Endothelial cell of umbilical vein (primary cell): ENCODE results near the gene SIGLECL1. TPM values are rescaled to one million over a fixed set of nuclear protein-coding genes. Genes with fewer than 3 reads are reported as not detected.

Experiments used
- BruUV-seq: library from RNA; stranded (reverse); fragments of 400-500 nt; replicated peaks from 2 replicates; lab custom pipeline; 2021; lab: Mats Ljungman, UMichigan
- CTCF ChIA-PET: fragments of 300-600, 350-600 bp; sonication (Branson Sonifier 250); formaldehyde crosslinking; loops from one replicate; lab custom pipeline; 2021; ENCODE audit warnings: antibody characterized with exemption, inconsistent platforms; lab: Charles Lee
- POLR2A ChIA-PET: fragments of 300-600, 350-600 bp; sonication (Branson Sonifier 250); formaldehyde crosslinking; loops from one replicate; lab custom pipeline; 2021; ENCODE audit warnings: antibody characterized with exemption, inconsistent platforms; lab: Charles Lee
- DNase-seq: peaks from one replicate; pipeline ENCODE4 v3.0.0-alpha.2; 2011; ENCODE audit warnings: low read depth, low spot score
- FAIRE-seq: peaks from 2 replicates; lab custom pipeline; 2011; peaks lifted over from hg19 to GRCh38; lab: Jason Lieb, UNC
- H2AFZ ChIP-seq: 2 replicates; pipeline ENCODE4 v1.6.0; 2012; ENCODE audit warnings: low read depth, low read length, control low read depth, inconsistent platforms
- H3K27ac ChIP-seq: 2 replicates; pipeline ENCODE4 v1.5.1; 2011; ENCODE audit warnings: low read depth, mild to moderate bottlenecking, control low read depth, low read length, moderate library complexity; ENCODE audit not compliant: insufficient read depth
- H3K27me3 ChIP-seq, 2 experiments: 2 replicates each; pipeline versions ENCODE4 v1.6.0 to v1.6.1; 2011; ENCODE audit warnings: low read length in 2 of 2, mixed read lengths in 1 of 2; ENCODE audit not compliant: control insufficient read depth in 2 of 2, insufficient read depth in 2 of 2
- H3K36me3 ChIP-seq, 2 experiments: 2 replicates in 1 of 2; 3 replicates in 1 of 2; pipeline ENCODE4 v1.5.1; 2011; ENCODE audit warnings: low read length in 2 of 2, mild to moderate bottlenecking in 1 of 2, moderate library complexity in 1 of 2; ENCODE audit not compliant: control insufficient read depth in 2 of 2, insufficient read depth in 2 of 2; ENCODE audit errors: extremely low read depth in 1 of 2
- H3K4me1 ChIP-seq: 3 replicates; pipeline ENCODE4 v1.5.1; 2011; ENCODE audit warnings: mild to moderate bottlenecking, low read length; ENCODE audit not compliant: control insufficient read depth, insufficient read depth; ENCODE audit errors: extremely low read depth
- H3K4me2 ChIP-seq: 2 replicates; pipeline ENCODE4 v1.6.1; 2011; ENCODE audit warnings: low read length, control low read depth, mixed read lengths; ENCODE audit not compliant: insufficient read depth
- H3K4me3 ChIP-seq, 3 experiments: fragments of 200-600 bp in 1 of 3; sonication (generic), shearing (Covaris generic) in 1 of 3; replicated peaks in 1 of 3; 2 replicates each; pipeline ENCODE4 v1.5.1; 2011 to 2016; ENCODE audit warnings: control low read depth in 3 of 3, low read length in 3 of 3, mild to moderate bottlenecking in 2 of 3, inconsistent platforms in 1 of 3, low read depth in 1 of 3, moderate library complexity in 1 of 3; ENCODE audit not compliant: insufficient read depth in 1 of 3
- H3K79me2 ChIP-seq: 2 replicates; pipeline ENCODE4 v1.6.0; 2012; ENCODE audit warnings: low read length, inconsistent platforms; ENCODE audit not compliant: control insufficient read depth, insufficient read depth
- H3K9ac ChIP-seq: replicated peaks from 2 replicates; pipeline ENCODE3; 2011; ENCODE audit warnings: low read length, control low read depth; ENCODE audit not compliant: insufficient read depth; ENCODE audit errors: extremely low read depth
- H3K9me1 ChIP-seq: replicated peaks from 3 replicates; pipeline ENCODE4 v1.6.0; 2011; ENCODE audit warnings: mild to moderate bottlenecking, low read length; ENCODE audit not compliant: control insufficient read depth, insufficient read depth; ENCODE audit errors: extremely low read depth
- H3K9me3 ChIP-seq: replicated peaks from 2 replicates; pipeline ENCODE4 v1.5.1; 2012; ENCODE audit warnings: low read length, inconsistent platforms; ENCODE audit not compliant: control insufficient read depth, insufficient read depth
- H4K20me1 ChIP-seq: replicated peaks from 2 replicates; pipeline ENCODE3; 2011; ENCODE audit warnings: mild to moderate bottlenecking, low read length; ENCODE audit not compliant: control insufficient read depth, insufficient read depth; ENCODE audit errors: extremely low read depth
- EZH2 ChIP-seq: IDR thresholded peaks from 2 replicates; pipeline ENCODE4 v1.6.1; 2012; ENCODE audit warnings: borderline replicate concordance, low read depth, mild to moderate bottlenecking, moderate library complexity, low read length, inconsistent platforms; ENCODE audit not compliant: severe bottlenecking
- FOS ChIP-seq: IDR thresholded peaks from 2 replicates; pipeline ENCODE4 v1.6.1; 2011; ENCODE audit warnings: mild to moderate bottlenecking, low read length, moderate library complexity, borderline replicate concordance; ENCODE audit not compliant: insufficient read depth
- GATA2 ChIP-seq: IDR thresholded peaks from 2 replicates; pipeline ENCODE4 v1.7.0; 2011; ENCODE audit warnings: low read depth, mild to moderate bottlenecking, moderate library complexity, mixed read lengths, low read length; ENCODE audit not compliant: insufficient read length, insufficient read depth
- JUN ChIP-seq: IDR thresholded peaks from 2 replicates; pipeline ENCODE4 v1.6.1; 2011; ENCODE audit warnings: borderline replicate concordance, low read depth; ENCODE audit not compliant: insufficient read length, insufficient read depth
- MYC ChIP-seq: IDR thresholded peaks from one replicate; pipeline ENCODE4 v1.6.1; 2011; ENCODE audit warnings: mild to moderate bottlenecking, low read depth, low read length
- POLR2A ChIP-seq: IDR thresholded peaks from 2 replicates; pipeline ENCODE4 v1.6.1; 2012; ENCODE audit warnings: low read depth, mild to moderate bottlenecking, control low read depth, low read length
- POLR2AphosphoS5 ChIP-seq: IDR thresholded peaks from 2 replicates; pipeline ENCODE4 v1.6.1; 2012; ENCODE audit warnings: low read depth, mild to moderate bottlenecking, control low read depth, low read length, moderate library complexity; ENCODE audit not compliant: insufficient read depth
- dilution Hi-C: fragments of 300-500 bp; cut with MboI; formaldehyde crosslinking; loops from one replicate; pipeline ENCODE4 v1.15.0; 2019; ENCODE audit warnings: low sequenced_read_pairs; ENCODE audit not compliant: extremely low pct_ligation_motif_present
- intact Hi-C: fragments of 100-400 bp; cut with micrococcal nuclease; formaldehyde crosslinking; loops from one replicate; pipeline ENCODE4 v1.10.0; 2022
- polyA plus RNA-seq, 4 experiments: library from polyadenylated mRNA; depleted of rRNA in 3 of 4; stranded (reverse) in 3 of 4; unstranded in 1 of 4; fragments of >200 nt; gene quantifications; 2 replicates each; pipeline versions ENCODE4 v1.2.1 to v1.2.3, GENCODE V29; 2011 to 2012; ENCODE audit warnings: missing spikeins in 1 of 4
- total RNA-seq: library from RNA; stranded (reverse); gene quantifications from 2 replicates; pipeline ENCODE4 v1.2.3, GENCODE V29; 2021
- TF ChIP-seq, protein P1 (sequence below), 2 donors: IDR thresholded peaks; 1 replicate in 1 of 2; 2 replicates in 1 of 2; pipeline ENCODE4 v1.5.1; 2011; ENCODE audit warnings: low read length in 2 of 2, mild to moderate bottlenecking in 2 of 2, moderate library complexity in 2 of 2, control low read depth in 1 of 2, inconsistent platforms in 1 of 2, low read depth in 1 of 2; ENCODE audit not compliant: insufficient read depth in 1 of 2; ENCODE audit errors: extremely low read depth in 1 of 2
- TF ChIP-seq, protein P2 (sequence below): IDR thresholded peaks from 2 replicates; pipeline ENCODE4 v1.6.1; 2011; ENCODE audit not compliant: insufficient read depth, insufficient read length

Gene SIGLECL1
- total and polyA plus RNA-seq, 2 donors (not counting 3 experiments of a cell fraction or from before 2014, with no cell fraction given) = not detected

GRCh38 chr19:51257471-51257870 lies 6.6 kb downstream of the SIGLECL1 start:
- DNase-seq (no peak), FAIRE-seq (no peak)
- no TSS peak for BruUV-seq
- Histone ChIP-seq H3K4me3 (no peak overlapping the region), H3K79me2 (no peaks in the 10 kb centered on the region), H3K27ac (no peak overlapping the region), H3K9me1 (no peaks in the 10 kb centered on the region), H2AFZ (no peak overlapping the region), H3K4me1 (no peaks in the 10 kb centered on the region), H4K20me1 (no peaks in the 10 kb centered on the region), H3K9ac (no peak overlapping the region), H3K36me3 (no peaks in the 10 kb centered on the region), H3K9me3 (no peaks in the 10 kb centered on the region), H3K27me3 (no peaks in the 10 kb centered on the region), H3K4me2 (no peak overlapping the region)
- POLR2A ChIA-PET = no interaction called here
- intact Hi-C loops (no loop called here), dilution Hi-C loops (no loop called here)
- TF ChIP-seq MYC = no peak
- no peak for TF ChIP-seq FOS
- no peak for TF ChIP-seq GATA2
- TF ChIP-seq, protein P1, sequence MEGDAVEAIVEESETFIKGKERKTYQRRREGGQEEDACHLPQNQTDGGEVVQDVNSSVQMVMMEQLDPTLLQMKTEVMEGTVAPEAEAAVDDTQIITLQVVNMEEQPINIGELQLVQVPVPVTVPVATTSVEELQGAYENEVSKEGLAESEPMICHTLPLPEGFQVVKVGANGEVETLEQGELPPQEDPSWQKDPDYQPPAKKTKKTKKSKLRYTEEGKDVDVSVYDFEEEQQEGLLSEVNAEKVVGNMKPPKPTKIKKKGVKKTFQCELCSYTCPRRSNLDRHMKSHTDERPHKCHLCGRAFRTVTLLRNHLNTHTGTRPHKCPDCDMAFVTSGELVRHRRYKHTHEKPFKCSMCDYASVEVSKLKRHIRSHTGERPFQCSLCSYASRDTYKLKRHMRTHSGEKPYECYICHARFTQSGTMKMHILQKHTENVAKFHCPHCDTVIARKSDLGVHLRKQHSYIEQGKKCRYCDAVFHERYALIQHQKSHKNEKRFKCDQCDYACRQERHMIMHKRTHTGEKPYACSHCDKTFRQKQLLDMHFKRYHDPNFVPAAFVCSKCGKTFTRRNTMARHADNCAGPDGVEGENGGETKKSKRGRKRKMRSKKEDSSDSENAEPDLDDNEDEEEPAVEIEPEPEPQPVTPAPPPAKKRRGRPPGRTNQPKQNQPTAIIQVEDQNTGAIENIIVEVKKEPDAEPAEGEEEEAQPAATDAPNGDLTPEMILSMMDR (IDR thresholded peaks at IDR 0.05; ENCODE audit: extremely low read depth in 1 of 2, insufficient read depth in 1 of 2, low read depth in 1 of 2, low read length in 2 of 2) = no peak
- no peak for TF ChIP-seq POLR2AphosphoS5
- no peak for TF ChIP-seq POLR2A
- TF ChIP-seq, protein P2, sequence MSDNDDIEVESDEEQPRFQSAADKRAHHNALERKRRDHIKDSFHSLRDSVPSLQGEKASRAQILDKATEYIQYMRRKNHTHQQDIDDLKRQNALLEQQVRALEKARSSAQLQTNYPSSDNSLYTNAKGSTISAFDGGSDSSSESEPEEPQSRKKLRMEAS = no peak
- no peak for TF ChIP-seq EZH2
- TF ChIP-seq JUN = no peak
- CTCF ChIA-PET = no interaction called here
